A549 (cell line): ENCODE data around the gene RNASE8. TPM values are rescaled to one million over a fixed set of nuclear protein-coding genes. Genes with fewer than 3 reads are reported as not detected.

Source experiments
- ATAC-seq, 2 experiments: fragments of 200-7000 bp in 1 of 2; fragments of >200 bp in 1 of 2; cut with Nextera tagmentation in 1 of 2; cut with Tn5 transposase in 1 of 2; 3 replicates each; pipeline versions ENCODE4 v1.8.0 to v1.9.1; 2018 to 2020; ENCODE audit warnings: mild to moderate bottlenecking in 1 of 2, moderate library complexity in 1 of 2
- CTCF ChIA-PET: fragments of 300-600 bp; sonication (Branson Sonifier 250); formaldehyde crosslinking; extraction: SDS; loops from one replicate; lab custom pipeline; 2021; ENCODE audit warnings: antibody characterized with exemption, inconsistent platforms; lab: Yijun Ruan, JAX
- POLR2A ChIA-PET: fragments of 350-600 bp; formaldehyde crosslinking; extraction: SDS; loops from one replicate; lab custom pipeline; 2021; ENCODE audit warnings: antibody characterized with exemption, inconsistent platforms; lab: Yijun Ruan, JAX
- DNase-seq, 2 experiments: peaks; one replicate each; pipeline versions ENCODE4 v3.0.0 to v3.0.0-alpha.2; 2011 to 2016; ENCODE audit warnings: low read depth in 1 of 2, low spot score in 1 of 2
- FAIRE-seq: peaks from 2 replicates; lab custom pipeline; 2011; peaks lifted over from hg19 to GRCh38; lab: Jason Lieb, UNC
- H3K27ac ChIP-seq, 2 experiments: fragments of >200 bp; sonication (Bioruptor Twin); formaldehyde crosslinking; 3 replicates each; pipeline ENCODE4 v1.5.1; 2016 to 2017
- H3K4me1 ChIP-seq: fragments of >200 bp; sonication (Bioruptor Twin); formaldehyde crosslinking; 3 replicates; pipeline ENCODE4 v1.6.1; 2016
- H3K4me2 ChIP-seq: fragments of >200 bp; sonication (Bioruptor Twin); formaldehyde crosslinking; 3 replicates; pipeline ENCODE4 v1.6.1; 2016
- H3K4me3 ChIP-seq: fragments of >200 bp; sonication (Bioruptor Twin); formaldehyde crosslinking; 3 replicates; pipeline ENCODE4 v1.5.1; 2016
- H3K9me3 ChIP-seq: fragments of >200 bp; sonication (Bioruptor Twin); formaldehyde crosslinking; 3 replicates; pipeline ENCODE4 v1.6.1; 2016
- ATOH8 ChIP-seq: fragments of 250-450 bp; sonication (Bioruptor Pico); IDR thresholded peaks from 2 replicates; pipeline ENCODE4 v1.5.0; 2020; ENCODE audit warnings: low read depth, mild to moderate bottlenecking, moderate library complexity
- BCL3 ChIP-seq: fragments of >200 bp; sonication (Bioruptor Twin); formaldehyde crosslinking; IDR thresholded peaks from 3 replicates; pipeline ENCODE4 v1.6.1; 2016
- BHLHE40 ChIP-seq: IDR thresholded peaks from 2 replicates; pipeline ENCODE4 v1.6.1; 2012; ENCODE audit warnings: low read depth, low read length, inconsistent platforms
- CBX2 ChIP-seq: fragments of 200-600 bp; sonication (generic); IDR thresholded peaks from 2 replicates; pipeline ENCODE4 v1.6.1; 2016; ENCODE audit warnings: low read depth, mild to moderate bottlenecking, borderline replicate concordance
- CEBPB ChIP-seq, 2 experiments: fragments of >200 bp in 1 of 2; sonication (Bioruptor Twin) in 1 of 2; formaldehyde crosslinking in 1 of 2; IDR thresholded peaks; 2 replicates each; pipeline ENCODE4 v1.6.1; 2012 to 2016
- CHD2 ChIP-seq: fragments of 150-350 bp; IDR thresholded peaks from 2 replicates; pipeline ENCODE4 v1.6.1; 2014; ENCODE audit warnings: low read length; ENCODE audit not compliant: partially characterized antibody
- CHD4 ChIP-seq: fragments of 200-600 bp; sonication (generic); IDR thresholded peaks from 2 replicates; pipeline ENCODE4 v1.6.1; 2016; ENCODE audit warnings: antibody characterized with exemption, mild to moderate bottlenecking, borderline replicate concordance
- CTCF ChIP-seq: fragments of >200 bp; sonication (Bioruptor Twin); formaldehyde crosslinking; IDR thresholded peaks from 3 replicates; pipeline ENCODE4 v1.5.1; 2016
- E2F6 ChIP-seq: IDR thresholded peaks from 2 replicates; pipeline ENCODE4 v1.6.1; 2012; ENCODE audit warnings: low read depth, borderline replicate concordance
- EHF ChIP-seq: fragments of 250-450 bp; sonication (Bioruptor Pico); IDR thresholded peaks from 2 replicates; pipeline ENCODE4 v1.5.0; 2020; ENCODE audit warnings: mild to moderate bottlenecking
- EHMT2 ChIP-seq: fragments of 200-600 bp; sonication (generic); IDR thresholded peaks from 2 replicates; pipeline ENCODE4 v1.6.1; 2016; ENCODE audit warnings: antibody characterized with exemption, low read depth, mild to moderate bottlenecking, moderate library complexity
- EP300 ChIP-seq, 2 experiments: fragments of >200 bp; sonication (Bioruptor Twin); formaldehyde crosslinking; IDR thresholded peaks; 2 replicates in 1 of 2; 3 replicates in 1 of 2; pipeline ENCODE4 v1.6.1; 2016 to 2017
- ESRRA ChIP-seq: fragments of 150-350 bp; IDR thresholded peaks from 2 replicates; pipeline ENCODE4 v1.6.1; 2014; ENCODE audit warnings: mild to moderate bottlenecking, low read length, borderline replicate concordance
- FOSB ChIP-seq: fragments of 250-450 bp; sonication (Bioruptor Pico); IDR thresholded peaks from 2 replicates; pipeline ENCODE4 v1.5.0; 2020; ENCODE audit warnings: mild to moderate bottlenecking, moderate library complexity
- HDAC2 ChIP-seq: fragments of 200-600 bp; sonication (generic); IDR thresholded peaks from 2 replicates; pipeline ENCODE4 v1.6.1; 2016
- HEYL ChIP-seq: fragments of 250-450 bp; sonication (Bioruptor Pico); IDR thresholded peaks from 2 replicates; pipeline ENCODE4 v1.8.0; 2021; ENCODE audit warnings: mild to moderate bottlenecking, moderate library complexity
- HOXA7 ChIP-seq: fragments of 250-450 bp; sonication (Bioruptor Pico); IDR thresholded peaks from 2 replicates; pipeline ENCODE4 v1.5.0; 2020; ENCODE audit warnings: mild to moderate bottlenecking, moderate library complexity
- HOXB5 ChIP-seq: fragments of 250-450 bp; sonication (Bioruptor Pico); IDR thresholded peaks from 2 replicates; pipeline ENCODE4 v1.5.0; 2020; ENCODE audit warnings: mild to moderate bottlenecking, moderate library complexity
- JUNB ChIP-seq: fragments of >200 bp; sonication (Bioruptor Twin); formaldehyde crosslinking; IDR thresholded peaks from 2 replicates; pipeline ENCODE4 v1.6.1; 2016
- KDM1A ChIP-seq: fragments of 200-600 bp; sonication (generic); IDR thresholded peaks from 2 replicates; pipeline ENCODE4 v1.6.1; 2016; ENCODE audit warnings: low read depth, mild to moderate bottlenecking
- KDM5A ChIP-seq: fragments of 200-600 bp; sonication (generic); IDR thresholded peaks from 2 replicates; pipeline ENCODE4 v1.6.1; 2016; ENCODE audit warnings: antibody characterized with exemption, mild to moderate bottlenecking
- MAZ ChIP-seq: fragments of 150-350 bp; IDR thresholded peaks from 2 replicates; pipeline ENCODE4 v1.6.1; 2014; ENCODE audit warnings: antibody characterized with exemption, low read depth, low read length, borderline replicate concordance
- MYC ChIP-seq: IDR thresholded peaks from 2 replicates; pipeline ENCODE4 v1.6.1; 2012; ENCODE audit warnings: mild to moderate bottlenecking, inconsistent platforms, low read length, improper control_type of control experiment, borderline replicate concordance
- NFE2L2 ChIP-seq: fragments of 150-350 bp; conservative IDR thresholded peaks from 2 replicates; pipeline ENCODE4 v1.6.1; 2014; ENCODE audit warnings: low read length
- PHF8 ChIP-seq: fragments of 200-600 bp; sonication (generic); IDR thresholded peaks from 2 replicates; pipeline ENCODE4 v1.6.1; 2016; ENCODE audit warnings: low read depth, mild to moderate bottlenecking, antibody characterized with exemption, moderate library complexity, borderline replicate concordance
- POLR2A ChIP-seq: IDR thresholded peaks from 2 replicates; pipeline ENCODE4 v1.6.1; 2012; ENCODE audit warnings: mild to moderate bottlenecking, low read length
- POLR2AphosphoS2 ChIP-seq: conservative IDR thresholded peaks from 2 replicates; pipeline ENCODE4 v1.6.1; 2012; ENCODE audit warnings: low read length, improper control_type of control experiment, inconsistent platforms
- RAD21 ChIP-seq, 2 experiments: fragments of >200 bp in 1 of 2; sonication (Bioruptor Twin) in 1 of 2; formaldehyde crosslinking in 1 of 2; IDR thresholded peaks in 1 of 2; conservative IDR thresholded peaks in 1 of 2; 2 replicates in 1 of 2; 3 replicates in 1 of 2; pipeline ENCODE4 v1.6.1; 2012 to 2018; ENCODE audit warnings: inconsistent platforms in 1 of 2
- RCOR1 ChIP-seq: fragments of 150-350 bp; IDR thresholded peaks from 2 replicates; pipeline ENCODE4 v1.6.1; 2014; ENCODE audit warnings: antibody characterized with exemption, low read length, low read depth
- RNF2 ChIP-seq: fragments of 200-600 bp; sonication (generic); IDR thresholded peaks from 2 replicates; pipeline ENCODE4 v1.6.1; 2016; ENCODE audit warnings: low read depth, mild to moderate bottlenecking, antibody characterized with exemption, moderate library complexity, borderline replicate concordance
- SMC3 ChIP-seq: fragments of >200 bp; sonication (Bioruptor Twin); formaldehyde crosslinking; IDR thresholded peaks from 3 replicates; pipeline ENCODE4 v1.6.1; 2018; ENCODE audit warnings: inconsistent platforms
- SREBF2 ChIP-seq: fragments of 450-650 bp; IDR thresholded peaks from 2 replicates; pipeline ENCODE4 v1.6.1; 2014; ENCODE audit warnings: mild to moderate bottlenecking, moderate library complexity
- TFCP2L1 ChIP-seq: fragments of 250-450 bp; sonication (Bioruptor Pico); IDR thresholded peaks from 2 replicates; pipeline ENCODE4 v1.5.0; 2021; ENCODE audit warnings: mild to moderate bottlenecking
- ZC3H11A ChIP-seq: fragments of 450-650 bp; IDR thresholded peaks from 2 replicates; pipeline ENCODE4 v1.6.1; 2014; ENCODE audit warnings: antibody characterized with exemption, mild to moderate bottlenecking
- ZFP36 ChIP-seq: fragments of 450-650 bp; IDR thresholded peaks from 2 replicates; pipeline ENCODE4 v1.6.1; 2014; ENCODE audit warnings: borderline replicate concordance; ENCODE audit not compliant: partially characterized antibody
- ZNF302 ChIP-seq: fragments of 250-450 bp; sonication (Bioruptor Pico); IDR thresholded peaks from 2 replicates; pipeline ENCODE4 v1.9.0; 2021; ENCODE audit warnings: inconsistent platforms, mild to moderate bottlenecking, moderate library complexity
- ZSCAN20 ChIP-seq: fragments of 250-450 bp; sonication (Bioruptor Pico); IDR thresholded peaks from 2 replicates; pipeline ENCODE4 v1.8.0; 2022; ENCODE audit warnings: mild to moderate bottlenecking, moderate library complexity
- WGBS: methylation state at CpG from one replicate; pipeline ENCODE4 v1.1.6; 2017; ENCODE audit errors: missing lambda C conversion rate; 5-methylcytosine and 5-hydroxymethylcytosine counted together
- polyA plus RNA-seq, 4 experiments: library from polyadenylated mRNA; depleted of rRNA in 3 of 4; stranded (reverse); fragments of >200 nt; fragmentation: RNase III in 1 of 4; extraction: RNeasy Plus Mini Kit Qiagen cat#74134 plus additional on column Dnase treatment in 1 of 4; gene quantifications; 2 replicates in 3 of 4; 3 replicates in 1 of 4; pipeline ENCODE4 v1.2.3, GENCODE V29; 2011 to 2017
- TF ChIP-seq, protein P1 (sequence below): IDR thresholded peaks from 2 replicates; pipeline ENCODE4 v1.6.1; 2012

Gene RNASE8
- polyA plus RNA-seq, 2 of the 4 experiments (the other 2 are of a cell fraction): not detected

DNA sequence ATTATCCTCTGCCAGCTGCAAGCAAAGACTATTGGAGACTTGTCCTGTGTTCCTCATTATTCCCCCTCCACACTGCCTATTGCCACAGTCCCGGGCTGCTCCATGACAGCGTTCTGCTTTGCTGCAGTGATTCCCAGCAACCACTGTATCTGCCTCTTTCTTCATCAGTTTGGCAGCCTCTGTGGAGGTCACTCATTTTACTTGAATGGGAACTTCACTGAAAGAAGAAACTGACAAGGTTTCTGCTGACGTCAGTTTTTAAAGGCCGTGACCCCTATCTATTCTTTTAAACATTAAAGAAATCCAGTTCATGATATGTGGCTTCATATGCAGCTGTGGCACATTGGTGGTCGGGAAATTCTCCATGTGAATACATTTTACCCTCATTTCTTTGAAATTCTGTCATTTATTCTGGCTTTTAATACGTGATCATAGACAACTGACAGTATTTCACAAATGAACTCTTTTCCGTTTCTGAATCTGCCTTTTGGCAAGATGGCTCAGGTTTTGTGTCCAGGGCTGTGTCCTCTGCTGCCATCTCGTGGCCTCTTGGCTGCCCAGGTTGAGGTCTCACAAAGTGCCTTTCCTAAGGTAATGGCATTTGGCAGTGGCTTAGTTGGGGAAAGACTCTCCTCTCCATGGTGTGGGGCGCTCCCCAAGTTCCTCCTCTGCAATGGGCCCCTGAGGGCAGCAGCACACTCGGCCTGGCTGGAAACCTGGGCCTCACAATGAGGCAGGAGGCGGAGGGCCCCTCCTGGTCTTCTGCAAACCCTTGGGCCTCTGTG is 49.1 kb downstream of the RNASE8 start:
- peak; percentile 49 to 56 for ATAC-seq
- POLR2A ChIA-PET: interaction anchor here (1.8 kb wide), 1 partner anchor 36 kb away, joined by 4 read pairs; the partner anchor contains the start of gene ARHGEF40
- H3K27ac ChIP-seq: peak overlapping the region; percentile 96 to 97
- TF ChIP-seq PHF8 (no peak), CHD4 (no peak), RAD21 (conservative IDR thresholded peaks at IDR 0.05 in 1 of 2, IDR thresholded peaks at IDR 0.05 in 1 of 2) (peak; percentile 81 to 84), EP300 (IDR thresholded peaks at IDR 0.05) (no peak), CEBPB (IDR thresholded peaks at IDR 0.05) (0 out of 4 replicates have a peak, but pooled peaks of 1 of the 2 experiments have one; percentile 1), ESRRA (no peak), SMC3 (peak; percentile 80), ZFP36 (no peak), RCOR1 (no peak), MYC (no peak), HOXB5 (CRISPR knock-in tag) (no peak), BHLHE40 (no peak), CBX2 (no peak), EHF (CRISPR knock-in tag) (no peak), CTCF (peak; percentile 87), HDAC2 (no peak), TFCP2L1 (CRISPR knock-in tag) (no peak), POLR2A (no peak), EHMT2 (no peak), ZSCAN20 (no peak), FOSB (CRISPR knock-in tag) (no peak), ZNF302 (CRISPR knock-in tag) (no peak), KDM1A (no peak), HOXA7 (CRISPR knock-in tag) (no peak), JUNB (no peak), POLR2AphosphoS2 (no peak), BCL3 (no peak), CHD2 (no peak), SREBF2 (no peak), E2F6 (no peak), KDM5A (no peak), NFE2L2 (no peak), MAZ (no peak), HEYL (CRISPR knock-in tag) (no peak), RNF2 (no peak), ATOH8 (CRISPR knock-in tag) (no peak), ZC3H11A (no peak)
- TF ChIP-seq, protein P1, sequence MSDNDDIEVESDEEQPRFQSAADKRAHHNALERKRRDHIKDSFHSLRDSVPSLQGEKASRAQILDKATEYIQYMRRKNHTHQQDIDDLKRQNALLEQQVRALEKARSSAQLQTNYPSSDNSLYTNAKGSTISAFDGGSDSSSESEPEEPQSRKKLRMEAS: 0 out of 2 replicates have a peak, but pooled peaks have one; percentile 12

More for the DNA sequence above, 49.1 kb downstream of the RNASE8 start:
- H3K4me1 ChIP-seq: peaks cover 56% of the 10 kb centered on the region
- peak overlapping the region; percentile 87 for H3K4me2 ChIP-seq
- no peak for FAIRE-seq
- DNase-seq: peak; percentile 78 to 87
- 16% methylated on average over 8 of the region's 11 CpGs for WGBS
- CTCF ChIA-PET: interaction anchor here (0.6 to 13.3 kb wide), 14 partner anchors 8 to 410 kb away, joined by 3 to 292 read pairs (median 11); partner anchors contain the start of gene ARHGEF40
- H3K4me3 ChIP-seq: peak overlapping the region; percentile 10; the same call in 1 of the 3 replicates
- no peaks in the 10 kb centered on the region for H3K9me3 ChIP-seq
